GM11168 (cell line): Measurements from ENCODE around the gene NELFB.

ENCODE experiments used
- in situ Hi-C: fragments of 300-500 bp; cut with MboI; formaldehyde crosslinking; loops from one replicate; pipeline ENCODE4 v1.12.0; 2022; ENCODE audit warnings: low sequenced_read_pairs; ENCODE audit not compliant: unreplicated experiment

The NELFB gene

GRCh38 chr9:137278721-137279711, 23.9 kb downstream of the NELFB start:
- in situ Hi-C loops: no loop called here

- in situ Hi-C loops: no loop called here
These were observed 24.8 kb downstream of the NELFB start for GRCh38 chr9:137279741-137280473.

GRCh38 chr9:137280474-137281344, 25.6 kb downstream of the NELFB start:
- in situ Hi-C loops: no loop called here

- in situ Hi-C loops: no loop called here
These were observed 26.4 kb downstream of the NELFB start for GRCh38 chr9:137281345-137282116.

GRCh38 chr9:137286975-137287383, 31.9 kb downstream of the NELFB start:
- in situ Hi-C loops: no loop called here

GRCh38 chr9:137293094-137293481, 38.0 kb downstream of the NELFB start:
- in situ Hi-C loops: loop anchor here (10.0 kb wide), 1 partner anchor 112 kb away; no protein-coding TSS in a partner anchor

- in situ Hi-C loops: loop anchor here (10.0 kb wide), 1 partner anchor 111 kb away; no protein-coding TSS in a partner anchor
These were observed 38.5 kb downstream of the NELFB start for GRCh38 chr9:137293482-137294090.

GRCh38 chr9:137294091-137294680, 39.1 kb downstream of the NELFB start:
- in situ Hi-C loops: loop anchor here (10.0 kb wide), 1 partner anchor 111 kb away; no protein-coding TSS in a partner anchor

GRCh38 chr9:137294681-137295237, 39.6 kb downstream of the NELFB start:
- in situ Hi-C loops: loop anchor here (10.0 kb wide), 1 partner anchor 110 kb away; no protein-coding TSS in a partner anchor

GRCh38 chr9:137295238-137295811, 40.2 kb downstream of the NELFB start:
- in situ Hi-C loops: loop anchor here (10.0 kb wide), 1 partner anchor 109 kb away; no protein-coding TSS in a partner anchor

GRCh38 chr9:137295849-137296669, 40.9 kb downstream of the NELFB start:
- in situ Hi-C loops: loop anchor here (10.0 kb wide), 1 partner anchor 109 kb away; no protein-coding TSS in a partner anchor

GRCh38 chr9:137296670-137297664, 41.8 kb downstream of the NELFB start:
- in situ Hi-C loops: loop anchor here (10.0 kb wide), 1 partner anchor 108 kb away; no protein-coding TSS in a partner anchor

GRCh38 chr9:137297966-137298365, 42.8 kb downstream of the NELFB start:
- in situ Hi-C loops: loop anchor here (10.0 kb wide), 1 partner anchor 107 kb away; no protein-coding TSS in a partner anchor

GRCh38 chr9:137298401-137299202, 43.5 kb downstream of the NELFB start:
- in situ Hi-C loops: loop anchor here (10.0 kb wide), 1 partner anchor 106 kb away; no protein-coding TSS in a partner anchor

GRCh38 chr9:137299203-137299565, 44.1 kb downstream of the NELFB start:
- in situ Hi-C loops: loop anchor here (10.0 kb wide), 1 partner anchor 106 kb away; no protein-coding TSS in a partner anchor
